Osteocyte (in vitro differentiated cells): ENCODE results near the gene KCTD20. TPM values are rescaled to one million over a fixed set of nuclear protein-coding genes. Genes with fewer than 3 reads are reported as not detected.
"Not testable (repeated sequence)": the region's sequence is repeated elsewhere in the genome, so short reads cannot be mapped to it uniquely, and the experiment has no call there.

Experiments
- DNase-seq: peaks from one replicate; pipeline ENCODE4 v3.0.0; 2021; ENCODE audit warnings: mixed read lengths; ENCODE audit not compliant: unreplicated experiment; ENCODE audit errors: extremely low spot score
- H3K27ac Mint-ChIP-seq: one replicate; pipeline ENCODE4 v1.8.0; 2021; ENCODE audit warnings: mild to moderate bottlenecking, mixed read lengths; ENCODE audit not compliant: unreplicated experiment
- H3K27me3 Mint-ChIP-seq: one replicate; pipeline ENCODE4 v1.8.0; 2021; ENCODE audit warnings: mixed read lengths; ENCODE audit not compliant: unreplicated experiment
- H3K36me3 Mint-ChIP-seq: one replicate; pipeline ENCODE4 v1.8.0; 2021; ENCODE audit warnings: mixed read lengths; ENCODE audit not compliant: unreplicated experiment
- H3K4me1 Mint-ChIP-seq: one replicate; pipeline ENCODE4 v1.8.0; 2021; ENCODE audit warnings: mixed read lengths; ENCODE audit not compliant: unreplicated experiment
- H3K4me3 Mint-ChIP-seq: one replicate; pipeline ENCODE4 v1.8.0; 2021; ENCODE audit warnings: mild to moderate bottlenecking, moderate library complexity, mixed read lengths; ENCODE audit not compliant: unreplicated experiment
- H3K9me3 Mint-ChIP-seq: one replicate; pipeline ENCODE4 v1.8.0; 2021; ENCODE audit warnings: mixed read lengths; ENCODE audit not compliant: unreplicated experiment
- CTCF ChIP-seq: fragments of 200-600 bp; sonication (generic); IDR thresholded peaks from 2 replicates; pipeline ENCODE4 v1.5.0; 2021; ENCODE audit warnings: antibody characterized with exemption, mild to moderate bottlenecking, moderate library complexity
- total RNA-seq: library from RNA; stranded (reverse); gene quantifications from 2 replicates; pipeline ENCODE4 v1.2.1, GENCODE V29; 2021

KCTD20 gene
- total RNA-seq, 1 donor from 2014 or later = 76.3 TPM

DNA sequence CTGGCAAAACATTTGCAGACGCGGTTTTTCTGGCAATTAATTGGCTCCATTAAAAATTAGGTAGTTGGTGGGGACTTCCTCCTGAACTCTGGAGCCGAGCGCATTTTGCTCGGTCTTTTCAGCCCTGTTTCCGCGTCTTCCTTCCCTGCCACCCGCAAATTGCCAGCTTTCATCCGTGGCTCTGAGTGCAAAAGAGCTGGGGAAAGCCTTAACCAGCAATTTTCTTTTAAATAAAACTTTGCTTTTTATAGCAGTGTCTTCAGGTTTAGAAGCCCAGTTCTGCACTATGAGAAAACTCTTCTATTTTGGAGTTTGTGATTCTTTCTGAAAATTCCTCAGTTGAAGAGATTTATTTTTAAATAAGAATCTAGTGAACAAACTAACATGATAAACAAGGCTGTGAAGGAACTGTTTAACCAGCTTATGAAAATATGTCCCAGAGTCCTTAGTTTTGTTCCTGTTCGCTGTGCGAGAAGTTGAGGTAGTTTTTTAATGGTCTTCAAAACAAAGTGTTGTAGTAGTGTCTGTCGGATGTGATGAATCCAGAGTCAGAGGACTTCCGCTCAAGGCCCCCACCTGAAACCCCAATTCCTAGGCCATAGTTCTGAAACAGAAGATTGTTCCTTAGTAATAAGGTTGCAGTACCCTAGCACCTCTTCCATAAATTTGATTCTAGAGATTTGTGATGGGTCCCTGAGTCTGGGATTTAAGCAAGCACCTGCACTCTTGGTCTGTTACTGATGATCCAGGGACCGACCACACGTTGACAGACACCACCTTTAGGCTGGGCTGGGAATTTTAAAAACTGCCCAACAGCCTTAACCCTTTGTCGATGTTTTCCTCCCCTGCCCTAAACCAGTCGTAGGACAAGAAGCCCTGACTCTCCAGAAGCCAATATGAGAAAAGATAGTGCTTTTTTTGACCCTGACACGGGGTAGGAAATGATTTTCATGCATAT, 950 bp downstream of the KCTD20 start:
- Mint-ChIP-seq H3K27ac (peak overlapping the region; percentile 95), H3K4me3 (peak overlapping the region; percentile 95), H3K9me3 (no peaks in the 10 kb centered on the region), H3K27me3 (no peaks in the 10 kb centered on the region), H3K4me1 (peaks cover 41% of the 10 kb centered on the region), H3K36me3 (peaks cover 3% of the 10 kb centered on the region)
- peak; percentile 29 for TF ChIP-seq CTCF
- no peak for DNase-seq

GRCh38 chr6:36444470-36444869, 1.7 kb downstream of the KCTD20 start:
- H3K27me3 Mint-ChIP-seq = no peaks in the 10 kb centered on the region
- H3K4me1 Mint-ChIP-seq = peaks cover 41% of the 10 kb centered on the region
- peak overlapping the region; percentile 95 for H3K4me3 Mint-ChIP-seq
- peaks cover 8% of the 10 kb centered on the region for H3K36me3 Mint-ChIP-seq
- no peak for TF ChIP-seq CTCF
- no peaks in the 10 kb centered on the region for H3K9me3 Mint-ChIP-seq
- peak overlapping the region; percentile 95 for H3K27ac Mint-ChIP-seq
- no peak for DNase-seq

GRCh38 chr6:36445621-36446020, 2.8 kb downstream of the KCTD20 start:
- TF ChIP-seq CTCF = no peak
- no peak for DNase-seq
- Mint-ChIP-seq H3K27me3 (no peaks in the 10 kb centered on the region), H3K27ac (peak overlapping the region; percentile 68), H3K4me3 (peak overlapping the region; percentile 34), H3K36me3 (peaks cover 8% of the 10 kb centered on the region), H3K9me3 (no peaks in the 10 kb centered on the region), H3K4me1 (peaks cover 41% of the 10 kb centered on the region)

DNA sequence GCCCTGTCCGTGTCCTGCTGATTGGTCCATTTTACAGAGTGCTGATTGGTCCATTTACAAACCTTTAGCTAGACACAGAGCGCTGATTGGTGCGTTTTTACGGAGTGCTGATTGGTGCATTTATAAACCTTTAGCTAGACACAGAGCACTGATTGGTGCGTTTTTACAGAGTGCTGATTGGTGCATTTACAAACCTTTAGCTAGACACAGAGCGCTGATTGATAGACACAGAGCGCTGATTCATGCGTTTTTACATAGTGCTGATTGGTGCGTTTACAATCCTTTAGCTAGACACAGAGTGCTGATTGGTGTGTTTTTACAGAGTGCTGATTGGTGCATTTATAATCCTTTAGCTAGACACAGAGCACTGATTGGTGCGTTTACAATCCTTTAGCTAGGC, 6.4 kb downstream of the KCTD20 start:
- not testable (repeated sequence) for H3K4me3 Mint-ChIP-seq, H3K9me3 Mint-ChIP-seq, H3K27ac Mint-ChIP-seq, DNase-seq, H3K27me3 Mint-ChIP-seq
- H3K4me1 Mint-ChIP-seq = peaks cover 16% of the 10 kb centered on the region
- peaks cover 16% of the 10 kb centered on the region for H3K36me3 Mint-ChIP-seq

DNA sequence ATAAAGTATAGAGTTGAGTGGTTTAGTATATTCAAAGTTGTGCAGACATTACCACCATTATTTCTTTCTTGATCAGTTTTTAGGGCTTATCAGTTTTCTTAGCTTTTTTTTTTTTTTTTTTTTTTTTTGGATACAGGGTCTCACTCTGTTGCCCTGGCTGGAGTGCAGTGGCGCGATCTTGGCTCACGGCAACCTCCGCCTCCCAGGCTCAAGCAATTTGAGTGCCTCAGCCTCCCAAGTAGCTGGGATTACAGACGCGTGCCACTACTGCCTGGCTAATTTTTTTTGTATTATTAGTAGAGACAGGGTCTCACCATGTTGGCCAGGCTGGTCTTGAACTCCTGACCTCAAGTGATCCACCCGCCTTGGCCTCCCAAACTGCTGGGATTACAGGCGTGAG, 10.1 kb downstream of the KCTD20 start:
- H3K36me3 Mint-ChIP-seq = peaks cover 19% of the 10 kb centered on the region
- H3K27me3 Mint-ChIP-seq, H3K4me3 Mint-ChIP-seq, H3K9me3 Mint-ChIP-seq, DNase-seq, H3K27ac Mint-ChIP-seq, H3K4me1 Mint-ChIP-seq: not testable (repeated sequence)

GRCh38 chr6:36455486-36456027, 12.8 kb downstream of the KCTD20 start:
- DNase-seq = no peak
- H3K36me3 Mint-ChIP-seq = peaks cover 16% of the 10 kb centered on the region
- no peaks in the 10 kb centered on the region for H3K27me3 Mint-ChIP-seq
- H3K9me3 Mint-ChIP-seq = no peaks in the 10 kb centered on the region
- H3K4me3 Mint-ChIP-seq = no peak overlapping the region
- H3K27ac Mint-ChIP-seq = no peak overlapping the region
- TF ChIP-seq CTCF = no peak
- no peaks in the 10 kb centered on the region for H3K4me1 Mint-ChIP-seq
